ENCODE results near the gene SBF2. TPM values are rescaled to one million over a fixed set of nuclear protein-coding genes. Genes with fewer than 3 reads are reported as not detected.

The SBF2 gene
- total and polyA plus RNA-seq, 11 donors = 10.4 to 33.9 (median 20.9) TPM

- Histone ChIP-seq H3K27ac (no peak overlapping the region), H3K27me3 (no peaks in the 10 kb centered on the region), H3K9me3 (peaks cover 0 to 29% (median 4%) of the 10 kb centered on the region in 12 donors), H3K4me1 (no peaks in the 10 kb centered on the region), H3K4me3 (no peak overlapping the region), H3K36me3 (no peaks in the 10 kb centered on the region)
- ATAC-seq (no peak), DNase-seq (no peak)
- WGBS, 4 donors = 68 to 86% (median 81%) methylated on average over 2 of the region's 2 CpGs
- intact Hi-C loops (cut with DNase I) = no loop called here
- no peak for TF ChIP-seq POLR2A (IDR thresholded peaks at IDR 0.05)
- TF ChIP-seq CTCF (IDR thresholded peaks at IDR 0.05) = no peak
Measured at GRCh38 chr11:10064828-10065227, 229.2 kb downstream of the SBF2 start.

- H3K4me1 ChIP-seq = no peaks in the 10 kb centered on the region
- H3K4me3 ChIP-seq = no peak overlapping the region
- peaks cover 0 to 57% (median 7%) of the 10 kb centered on the region in 12 donors for H3K9me3 ChIP-seq
- DNase-seq = no peak
- no peaks in the 10 kb centered on the region for H3K27me3 ChIP-seq
- TF ChIP-seq POLR2A (IDR thresholded peaks at IDR 0.05) (no peak), CTCF (IDR thresholded peaks at IDR 0.05) (no peak)
- WGBS, 4 donors = 97 to 100% (median 97%) methylated on average over 1 of the region's 1 CpG
- intact Hi-C loops (cut with DNase I) = no loop called here
- no peak for ATAC-seq
- no peak overlapping the region for H3K27ac ChIP-seq
- no peaks in the 10 kb centered on the region for H3K36me3 ChIP-seq
Measured at GRCh38 chr11:10058356-10058755, 235.7 kb downstream of the SBF2 start.

- ATAC-seq (no peak), DNase-seq (no peak)
- Histone ChIP-seq H3K9me3 (peaks cover 0 to 17% (median 2%) of the 10 kb centered on the region in 12 donors), H3K36me3 (no peaks in the 10 kb centered on the region), H3K4me3 (no peak overlapping the region), H3K27ac (no peak overlapping the region), H3K27me3 (no peaks in the 10 kb centered on the region), H3K4me1 (peaks cover 0 to 3% (median 0%) of the 10 kb centered on the region in 12 donors)
- intact Hi-C loops (cut with DNase I) = no loop called here
- 51 to 66% (median 60%) methylated on average over 4 of the region's 4 CpGs for WGBS, 4 donors
- no peak for TF ChIP-seq CTCF (IDR thresholded peaks at IDR 0.05)
- TF ChIP-seq POLR2A (IDR thresholded peaks at IDR 0.05) = no peak
Measured at GRCh38 chr11:10051868-10052586, 242.0 kb downstream of the SBF2 start.

- DNase-seq (no peak), ATAC-seq (no peak)
- TF ChIP-seq POLR2A (IDR thresholded peaks at IDR 0.05) (no peak), CTCF (IDR thresholded peaks at IDR 0.05) (no peak)
- intact Hi-C loops (cut with DNase I) = no loop called here
- Histone ChIP-seq H3K27ac (no peak overlapping the region), H3K27me3 (no peaks in the 10 kb centered on the region), H3K4me3 (no peak overlapping the region), H3K36me3 (no peaks in the 10 kb centered on the region), H3K9me3 (peaks cover 0 to 21% (median 8%) of the 10 kb centered on the region in 12 donors), H3K4me1 (peaks cover 0 to 3% (median 0%) of the 10 kb centered on the region in 12 donors)
Measured at GRCh38 chr11:10050561-10050960, 243.5 kb downstream of the SBF2 start.
